KMS-11 (cell line): ENCODE results near the gene PAX9.

Source experiments
- H2AFZ ChIP-seq: fragments of 200-600 bp; sonication (generic); 2 replicates; pipeline ENCODE4 v1.6.1; 2016; ENCODE audit warnings: antibody characterized with exemption, mixed run types, low read depth
- H3K27ac ChIP-seq: fragments of 200-600 bp; sonication (generic); 2 replicates; pipeline ENCODE4 v1.6.1; 2016; ENCODE audit warnings: mild to moderate bottlenecking, mixed run types
- H3K27me3 ChIP-seq: fragments of 200-600 bp; sonication (generic); 2 replicates; pipeline ENCODE4 v1.6.1; 2017; ENCODE audit warnings: mild to moderate bottlenecking, low read depth, mixed run types, moderate library complexity; ENCODE audit not compliant: insufficient read depth
- H3K36me3 ChIP-seq: fragments of 200-600 bp; sonication (generic); 2 replicates; pipeline ENCODE4 v1.6.1; 2017; ENCODE audit warnings: mild to moderate bottlenecking, mixed run types; ENCODE audit not compliant: insufficient read depth
- H3K4me1 ChIP-seq: fragments of 200-600 bp; sonication (generic); 2 replicates; pipeline ENCODE4 v1.6.1; 2016; ENCODE audit warnings: mild to moderate bottlenecking, low read depth, mixed run types; ENCODE audit not compliant: poor library complexity, severe bottlenecking
- H3K4me2 ChIP-seq: fragments of 200-600 bp; sonication (generic); 2 replicates; pipeline ENCODE4 v1.7.0; 2016; ENCODE audit warnings: mild to moderate bottlenecking, mixed run types
- H3K4me3 ChIP-seq: fragments of 200-600 bp; sonication (generic); IDR thresholded peaks from 2 replicates; pipeline ENCODE4 v1.6.1; 2017; ENCODE audit warnings: low read depth, low read length, mixed read lengths; ENCODE audit not compliant: insufficient read depth
- H3K79me2 ChIP-seq: fragments of 200-600 bp; sonication (generic); 2 replicates; pipeline ENCODE4 v1.6.1; 2016; ENCODE audit warnings: low read depth, mixed run types; ENCODE audit not compliant: insufficient read depth
- H3K9ac ChIP-seq: fragments of 200-600 bp; sonication (generic); 2 replicates; pipeline ENCODE4 v1.6.1; 2016; ENCODE audit warnings: mild to moderate bottlenecking, mixed run types
- H4K20me1 ChIP-seq: fragments of 200-600 bp; sonication (generic); 2 replicates; pipeline ENCODE4 v1.6.1; 2016; ENCODE audit warnings: mild to moderate bottlenecking, mixed run types; ENCODE audit not compliant: insufficient read depth
- TF ChIP-seq, protein P1 (sequence below): fragments of 200-600 bp; sonication (generic); conservative IDR thresholded peaks from 2 replicates; pipeline ENCODE4 v1.6.1; 2017; ENCODE audit warnings: low read depth, mild to moderate bottlenecking, antibody characterized with exemption, low read length, moderate library complexity, mixed read lengths

The PAX9 gene

DNA sequence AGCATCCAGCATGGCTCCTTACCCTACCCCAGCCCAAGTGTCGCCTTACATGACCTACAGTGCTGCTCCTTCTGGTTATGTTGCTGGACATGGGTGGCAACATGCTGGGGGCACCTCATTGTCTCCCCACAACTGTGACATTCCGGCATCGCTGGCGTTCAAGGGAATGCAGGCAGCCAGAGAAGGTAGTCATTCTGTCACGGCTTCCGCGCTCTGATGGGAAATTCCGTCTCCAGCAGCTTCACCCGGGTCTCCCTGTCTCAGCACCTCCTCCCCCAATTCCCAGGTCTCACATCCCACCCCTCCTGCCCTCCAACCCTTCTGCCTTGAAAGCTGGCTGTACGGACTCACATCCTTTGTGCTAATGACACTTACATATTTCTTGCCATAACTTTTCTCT is 14.6 kb downstream of the PAX9 start:
- Histone ChIP-seq H3K4me3 (no peak overlapping the region), H4K20me1 (no peaks in the 10 kb centered on the region), H3K27ac (no peak overlapping the region), H3K4me1 (no peaks in the 10 kb centered on the region), H2AFZ (no peak overlapping the region), H3K27me3 (no peaks in the 10 kb centered on the region), H3K9ac (no peak overlapping the region), H3K4me2 (no peak overlapping the region), H3K36me3 (no peaks in the 10 kb centered on the region), H3K79me2 (no peaks in the 10 kb centered on the region)
- TF ChIP-seq, protein P1, sequence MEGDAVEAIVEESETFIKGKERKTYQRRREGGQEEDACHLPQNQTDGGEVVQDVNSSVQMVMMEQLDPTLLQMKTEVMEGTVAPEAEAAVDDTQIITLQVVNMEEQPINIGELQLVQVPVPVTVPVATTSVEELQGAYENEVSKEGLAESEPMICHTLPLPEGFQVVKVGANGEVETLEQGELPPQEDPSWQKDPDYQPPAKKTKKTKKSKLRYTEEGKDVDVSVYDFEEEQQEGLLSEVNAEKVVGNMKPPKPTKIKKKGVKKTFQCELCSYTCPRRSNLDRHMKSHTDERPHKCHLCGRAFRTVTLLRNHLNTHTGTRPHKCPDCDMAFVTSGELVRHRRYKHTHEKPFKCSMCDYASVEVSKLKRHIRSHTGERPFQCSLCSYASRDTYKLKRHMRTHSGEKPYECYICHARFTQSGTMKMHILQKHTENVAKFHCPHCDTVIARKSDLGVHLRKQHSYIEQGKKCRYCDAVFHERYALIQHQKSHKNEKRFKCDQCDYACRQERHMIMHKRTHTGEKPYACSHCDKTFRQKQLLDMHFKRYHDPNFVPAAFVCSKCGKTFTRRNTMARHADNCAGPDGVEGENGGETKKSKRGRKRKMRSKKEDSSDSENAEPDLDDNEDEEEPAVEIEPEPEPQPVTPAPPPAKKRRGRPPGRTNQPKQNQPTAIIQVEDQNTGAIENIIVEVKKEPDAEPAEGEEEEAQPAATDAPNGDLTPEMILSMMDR = no peak

DNA sequence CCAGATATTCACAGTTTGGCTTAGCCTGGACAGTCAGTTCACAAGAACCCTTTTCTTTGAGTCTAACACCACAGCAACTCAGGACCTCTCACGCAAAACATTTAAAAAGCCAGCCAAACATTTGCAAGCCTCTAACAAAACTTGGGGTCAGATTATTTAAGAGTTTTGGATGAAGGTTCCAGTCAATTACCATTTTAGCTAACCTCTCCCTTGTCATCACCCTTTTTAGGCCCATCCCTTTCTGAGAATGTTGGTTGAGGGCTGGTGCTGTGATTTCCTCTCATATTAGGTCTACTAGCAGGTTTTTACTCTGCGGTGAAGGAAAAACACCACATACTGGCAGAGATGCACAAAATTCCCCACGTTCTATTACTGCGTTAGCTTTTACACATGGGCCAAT is 20.7 kb downstream of the PAX9 start:
- H3K4me1 ChIP-seq = no peaks in the 10 kb centered on the region
- no peak overlapping the region for H3K9ac ChIP-seq
- no peak overlapping the region for H3K27ac ChIP-seq
- no peak overlapping the region for H3K4me2 ChIP-seq
- H4K20me1 ChIP-seq = no peaks in the 10 kb centered on the region
- TF ChIP-seq, protein P1 = no peak
- no peaks in the 10 kb centered on the region for H3K79me2 ChIP-seq
- no peaks in the 10 kb centered on the region for H3K36me3 ChIP-seq
- no peak overlapping the region for H3K4me3 ChIP-seq
- no peaks in the 10 kb centered on the region for H3K27me3 ChIP-seq
- H2AFZ ChIP-seq = no peak overlapping the region

DNA sequence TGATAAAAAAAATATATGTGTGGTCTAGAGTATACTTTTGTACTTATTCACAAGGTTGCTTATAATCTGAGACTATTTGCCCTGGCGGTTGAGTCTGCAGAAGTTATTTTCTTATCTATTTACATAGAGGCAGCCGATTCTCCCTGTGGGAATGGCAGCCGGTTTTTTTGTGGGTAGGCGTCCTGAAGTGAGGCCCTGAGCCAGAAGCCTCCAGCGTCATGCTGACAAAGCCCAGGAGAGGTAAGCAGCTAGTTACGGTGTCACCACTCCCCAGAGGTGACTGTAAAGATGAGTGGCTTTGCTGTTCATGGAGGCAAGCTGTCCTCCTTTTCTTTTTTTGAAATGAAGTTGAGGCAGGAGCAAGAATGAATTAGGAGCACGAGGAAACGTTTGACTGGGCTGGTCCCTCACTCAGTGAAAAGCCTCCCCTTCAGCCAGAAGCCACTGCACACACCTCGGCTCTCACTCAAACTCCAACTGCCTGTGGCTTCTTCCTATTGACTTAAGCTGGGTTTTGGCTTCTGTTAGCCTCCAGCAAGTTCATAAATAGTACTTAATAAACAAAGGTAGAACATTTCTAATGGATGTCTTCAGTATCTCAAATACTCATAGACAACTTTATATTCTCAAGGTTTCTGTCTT is 21.5 kb downstream of the PAX9 start:
- Histone ChIP-seq H3K4me2 (no peak overlapping the region), H3K79me2 (no peaks in the 10 kb centered on the region), H4K20me1 (no peaks in the 10 kb centered on the region), H3K4me3 (no peak overlapping the region), H3K4me1 (no peaks in the 10 kb centered on the region), H3K9ac (no peak overlapping the region), H2AFZ (no peak overlapping the region), H3K27ac (no peak overlapping the region), H3K27me3 (no peaks in the 10 kb centered on the region), H3K36me3 (no peaks in the 10 kb centered on the region)
- TF ChIP-seq, protein P1 = no peak

DNA sequence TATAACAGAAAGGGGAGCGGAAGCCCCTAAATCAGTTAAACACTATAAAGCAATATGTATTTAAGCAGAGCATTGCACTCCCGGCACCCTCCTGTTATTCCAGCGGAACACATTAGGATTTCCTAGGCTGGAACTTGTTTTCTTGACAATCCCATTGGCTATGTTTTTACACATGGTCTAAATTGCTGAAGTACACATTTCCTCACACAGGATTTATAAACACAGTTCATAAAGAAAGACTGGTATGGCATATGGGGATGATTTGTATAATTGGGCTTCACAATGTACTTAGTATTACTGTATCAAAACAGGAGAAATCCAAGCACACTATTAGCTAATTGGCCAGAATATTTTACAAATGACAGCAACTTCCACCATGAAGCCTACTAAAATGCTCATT is 23.3 kb downstream of the PAX9 start:
- Histone ChIP-seq H3K4me2 (no peak overlapping the region), H3K79me2 (no peaks in the 10 kb centered on the region), H3K36me3 (no peaks in the 10 kb centered on the region), H2AFZ (no peak overlapping the region), H3K4me1 (no peaks in the 10 kb centered on the region), H3K27me3 (no peaks in the 10 kb centered on the region), H3K4me3 (no peak overlapping the region), H4K20me1 (no peaks in the 10 kb centered on the region), H3K9ac (no peak overlapping the region), H3K27ac (no peak overlapping the region)
- TF ChIP-seq, protein P1 = no peak
